ENCODE results near the gene VSTM2L.

VSTM2L gene

DNA sequence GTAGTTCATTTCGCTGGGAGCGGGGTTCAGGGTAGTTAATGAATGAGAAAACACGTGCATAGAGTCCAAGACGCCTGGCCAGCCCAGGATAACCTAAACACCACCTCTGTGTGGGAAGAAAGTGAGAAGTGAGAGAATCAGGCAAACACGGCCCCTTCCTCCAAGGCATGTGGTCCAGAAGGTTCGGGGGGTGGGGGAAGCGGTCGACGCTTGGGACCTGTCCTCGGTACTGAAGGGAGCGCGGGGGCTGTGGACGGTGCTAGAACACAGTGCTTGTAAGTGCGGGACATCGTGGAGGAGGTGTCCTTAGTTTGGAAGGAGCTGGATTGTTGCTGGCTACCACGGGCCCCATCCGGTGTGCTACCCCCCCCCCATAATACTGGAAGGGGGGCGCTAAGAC lies 1.7 kb upstream of the VSTM2L start:
- peak; percentile 22 for DNase-seq

DNA sequence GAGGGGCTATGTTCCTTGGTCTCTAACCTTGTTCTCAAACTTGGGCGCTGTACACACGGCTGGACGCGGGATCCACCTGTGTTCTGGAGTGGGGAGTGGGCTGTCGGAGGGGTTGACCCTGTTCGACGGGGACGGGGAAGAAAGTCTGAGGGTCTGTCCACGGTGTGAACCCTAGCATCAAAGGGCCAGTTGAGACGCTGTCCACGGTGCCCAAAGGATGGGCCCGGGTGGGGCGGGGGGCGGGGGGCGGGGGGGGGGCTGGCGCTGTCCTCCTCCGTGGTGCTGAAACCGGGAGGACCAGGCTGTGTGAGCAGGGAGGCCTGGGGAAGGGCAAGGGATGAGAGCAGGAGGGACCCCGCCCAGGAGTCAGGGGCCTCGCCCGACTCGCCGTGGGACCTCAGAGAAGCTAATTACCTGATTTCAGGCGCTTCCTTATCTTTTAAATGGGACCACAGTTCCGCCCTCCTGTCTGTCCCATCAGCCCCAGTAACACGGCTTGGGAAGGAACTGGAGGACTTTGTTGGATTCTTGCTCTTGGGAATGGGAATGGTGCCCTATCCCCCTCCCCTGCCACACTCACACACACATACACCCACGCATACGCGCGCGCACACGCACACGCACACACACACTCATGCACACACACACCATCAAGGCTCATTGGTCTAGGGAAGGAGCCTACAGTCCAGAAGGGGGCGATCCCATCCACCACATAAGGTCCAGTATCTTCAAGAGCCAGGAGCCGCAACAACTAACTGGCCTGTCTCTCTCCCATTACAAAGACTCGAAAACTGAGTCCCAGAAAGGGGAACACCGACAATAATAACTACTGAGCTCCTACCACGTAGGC lies 1.0 kb upstream of the VSTM2L start:
- peak; percentile 43 for DNase-seq

DNA sequence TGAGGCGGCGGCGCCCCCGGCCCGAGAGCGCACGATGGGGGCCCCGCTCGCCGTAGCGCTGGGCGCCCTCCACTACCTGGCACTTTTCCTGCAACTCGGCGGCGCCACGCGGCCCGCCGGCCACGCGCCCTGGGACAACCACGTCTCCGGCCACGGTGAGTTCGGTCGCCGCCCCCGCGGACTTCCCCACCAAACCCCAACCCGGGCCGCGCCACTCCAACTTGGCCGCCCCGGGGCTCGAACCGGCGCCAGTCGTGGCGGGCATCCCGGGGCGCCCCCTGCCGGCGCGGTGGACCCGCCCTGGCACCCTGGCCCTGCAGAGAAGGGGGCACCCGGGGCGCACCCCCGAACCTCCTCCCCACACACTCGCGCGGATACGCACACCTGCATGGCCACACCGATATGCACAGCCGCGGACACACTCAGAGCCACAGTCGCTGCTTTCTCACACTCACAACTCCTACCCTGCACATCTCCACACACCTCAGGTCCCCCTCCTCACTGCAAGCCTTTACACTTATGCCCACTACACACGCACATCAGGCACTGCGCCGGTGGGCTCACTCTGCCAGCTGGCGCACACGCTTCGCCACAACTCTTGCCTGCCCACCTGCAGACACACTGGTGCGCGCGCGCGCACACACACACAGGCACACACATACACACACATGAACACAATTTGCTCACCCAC lies 535 bp downstream of the VSTM2L start:
- DNase-seq, result no peak

DNA sequence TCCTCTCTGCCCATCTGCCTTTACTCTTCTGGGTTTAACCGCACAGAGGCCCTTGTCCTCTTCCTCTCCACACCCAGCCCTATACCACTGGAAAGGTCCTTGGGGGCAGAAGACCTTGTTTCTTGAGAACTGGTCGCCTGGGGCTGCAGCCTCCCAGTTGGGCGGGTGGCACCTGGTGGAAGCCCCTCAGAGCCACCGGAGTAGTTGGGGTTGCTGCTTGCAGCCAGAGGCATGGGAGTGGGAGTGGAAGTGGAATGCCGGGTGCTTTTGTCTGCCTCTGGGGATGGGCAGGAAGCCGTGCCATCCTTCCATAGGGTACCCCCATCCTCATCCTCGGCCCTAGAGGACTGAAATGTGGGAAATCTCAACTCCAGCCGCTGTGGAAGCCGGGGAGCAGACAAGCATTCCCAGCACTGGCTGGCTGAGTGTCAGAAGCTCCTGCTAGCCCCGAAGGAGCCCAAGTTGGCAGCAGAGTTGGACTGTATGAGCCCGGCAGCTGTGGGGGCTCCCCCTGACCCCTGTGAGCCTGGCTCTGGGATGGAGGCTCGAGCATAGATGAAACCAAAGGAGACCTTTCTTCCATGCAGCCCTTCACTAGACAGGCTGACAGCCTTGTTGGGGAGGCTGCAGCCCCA lies 1.2 kb downstream of the VSTM2L start:
- DNase-seq, result no peak

DNA sequence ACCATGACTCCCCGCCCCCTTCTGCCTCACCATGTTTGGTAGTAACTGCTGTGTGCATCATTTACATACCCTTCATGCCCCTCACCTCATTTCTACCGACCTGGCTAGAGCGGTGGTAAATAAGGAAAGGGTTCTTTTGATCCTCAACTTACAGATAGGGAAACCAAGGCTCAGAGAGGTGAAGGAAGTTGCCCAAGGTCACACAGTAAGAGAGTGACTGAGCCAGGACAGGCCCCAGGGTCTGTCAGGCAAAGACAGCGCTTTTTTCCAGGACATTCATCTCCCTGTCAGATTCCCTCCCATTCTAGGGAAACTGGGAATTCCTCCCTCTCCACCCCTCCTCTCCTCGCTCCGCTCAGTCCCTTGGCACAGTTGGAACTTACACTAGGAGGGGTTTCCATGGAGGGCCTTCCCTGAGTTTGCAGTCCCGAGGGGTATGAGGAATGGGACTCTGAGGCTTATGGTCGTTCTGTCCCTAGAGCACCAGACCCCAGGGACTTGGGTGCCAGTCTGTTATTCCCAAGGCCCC lies 2.0 kb downstream of the VSTM2L start:
- no peak for DNase-seq

DNA sequence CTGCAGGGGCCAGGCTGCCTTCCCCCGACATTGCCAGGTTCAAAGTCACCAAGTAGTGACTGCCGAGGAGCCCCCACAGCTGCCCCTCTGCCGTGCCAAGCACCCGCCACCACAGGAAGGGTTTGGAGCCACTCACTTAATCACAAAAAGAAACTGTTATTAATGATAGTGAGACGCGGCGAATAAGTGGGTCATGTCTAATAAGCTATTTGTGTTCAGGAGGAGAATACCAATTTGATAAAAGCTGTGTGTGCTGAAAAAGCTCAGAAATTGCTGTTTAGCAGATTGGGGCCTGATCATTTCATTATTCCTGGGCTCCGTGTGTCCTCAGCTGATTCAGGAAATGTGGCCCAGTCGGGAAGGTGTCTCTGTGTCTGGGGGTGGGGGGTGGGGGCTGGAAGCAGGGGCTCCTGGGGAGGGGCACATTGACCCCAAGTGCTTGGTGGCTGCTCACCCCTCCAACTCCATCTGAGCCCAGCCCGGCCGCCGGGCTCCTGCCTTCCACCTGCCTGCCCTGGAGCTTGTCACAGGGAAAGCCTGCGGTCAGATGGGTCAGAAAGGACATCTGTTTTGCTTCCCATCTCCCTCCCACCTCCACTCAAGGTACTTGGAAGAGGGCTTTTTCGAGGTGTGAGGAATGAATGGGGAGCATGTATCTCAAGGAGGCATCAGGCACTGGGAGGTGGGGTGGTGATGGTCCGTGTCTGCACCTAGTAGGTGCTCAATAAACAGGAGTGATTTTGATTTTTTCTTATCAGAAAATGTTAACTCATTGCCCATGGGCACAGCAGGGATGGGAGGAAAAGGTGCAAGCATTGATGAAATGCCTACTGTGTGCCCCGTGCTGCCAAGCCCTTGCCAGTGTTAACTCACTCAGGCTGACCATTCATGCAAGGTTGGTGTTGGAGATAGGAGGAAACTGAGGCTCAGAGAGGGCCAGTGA lies 3.0 kb downstream of the VSTM2L start:
- DNase-seq, result no peak

DNA sequence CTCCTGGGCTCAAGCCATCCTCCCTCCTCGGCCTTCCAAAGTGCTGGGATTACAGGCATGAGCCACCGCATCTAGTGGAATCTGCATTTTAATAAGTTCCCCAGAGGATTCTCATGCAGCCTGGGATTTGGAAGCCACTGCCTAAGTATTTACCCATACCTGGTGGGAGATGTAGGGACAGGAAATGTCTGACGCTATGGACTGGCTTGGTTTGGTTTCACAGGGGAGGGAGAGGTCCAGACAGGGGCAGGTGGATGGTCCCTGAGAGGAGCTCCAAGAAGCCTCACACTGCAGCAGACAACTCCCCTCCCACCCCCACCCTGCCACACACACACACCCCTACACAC lies 4.4 kb downstream of the VSTM2L start:
- DNase-seq, result no peak

DNA sequence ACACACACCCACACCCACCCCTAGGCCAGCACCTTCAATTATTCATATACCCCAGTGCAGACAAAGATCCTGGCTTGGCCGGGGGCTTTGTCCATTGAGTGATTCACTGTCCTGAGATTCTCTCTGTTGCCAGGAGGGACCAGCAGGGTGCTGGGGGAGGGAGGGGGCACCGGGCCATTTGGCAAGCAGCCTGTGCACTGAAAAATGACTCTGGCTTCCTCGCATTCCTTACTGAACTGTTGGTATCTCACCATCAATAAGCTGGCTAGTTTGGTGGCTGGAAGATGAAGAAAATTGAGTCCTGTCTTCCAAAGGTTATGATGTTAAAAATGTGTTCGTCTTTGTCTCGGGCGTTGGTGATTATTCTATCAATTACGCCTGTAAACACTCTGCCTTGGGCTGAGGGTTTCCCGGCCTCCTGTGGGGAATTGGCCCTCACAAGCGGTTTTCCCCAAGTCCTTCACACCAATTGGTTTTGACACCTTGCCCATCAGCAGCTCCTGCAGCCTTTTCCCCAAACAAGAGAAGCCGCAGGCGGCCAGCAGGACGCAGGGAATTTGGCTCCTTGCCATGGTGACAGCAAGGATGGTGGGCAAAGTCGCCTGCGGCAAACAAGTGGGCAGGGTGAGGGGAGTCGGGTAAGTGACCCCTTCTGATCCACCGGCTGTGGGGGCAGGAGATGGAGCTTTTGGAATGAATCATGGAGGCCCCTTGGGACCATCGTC lies 4.9 kb downstream of the VSTM2L start:
- DNase-seq, result peak; percentile 77

DNA sequence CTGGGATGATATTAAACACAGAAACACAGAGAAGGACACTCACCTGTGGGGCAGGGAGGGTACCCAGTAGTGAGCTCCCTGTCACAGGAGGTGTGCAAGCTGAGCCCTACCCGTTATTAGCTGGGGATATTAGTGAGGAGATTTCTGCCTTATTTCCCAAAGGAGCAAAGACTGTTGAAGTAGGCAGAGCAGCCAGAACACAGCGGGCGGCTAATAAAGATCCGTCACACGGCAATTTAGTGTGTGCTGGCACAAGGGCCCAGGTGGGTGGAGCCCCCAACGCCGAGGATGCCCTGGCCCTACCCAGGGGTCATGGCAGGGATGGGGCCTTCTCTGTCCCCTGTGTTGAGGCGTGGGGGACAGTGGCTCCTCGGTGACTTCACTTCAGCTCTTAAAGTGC lies 8.3 kb downstream of the VSTM2L start:
- DNase-seq, result no peak

DNA sequence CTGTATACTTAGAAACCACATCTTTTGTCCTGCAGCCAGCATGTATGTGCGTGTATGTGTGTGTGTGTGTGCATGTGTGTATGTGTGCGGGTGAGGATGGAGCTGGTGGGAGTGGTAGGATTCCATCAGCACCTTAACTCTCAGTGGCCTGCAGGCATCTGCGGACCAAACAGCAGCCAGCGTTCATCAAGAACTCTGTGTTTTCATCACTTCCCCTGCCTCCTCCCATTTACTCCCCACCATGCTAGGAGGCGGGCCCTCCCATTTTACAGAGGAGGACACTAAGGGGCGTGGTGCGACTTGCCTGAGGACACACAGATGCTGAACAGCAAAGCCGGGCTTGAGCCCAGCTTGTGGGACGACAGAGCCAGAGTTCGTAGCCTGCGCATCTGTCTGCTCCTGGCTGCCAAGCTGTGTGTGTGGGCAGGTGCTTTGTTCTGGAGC lies 8.9 kb downstream of the VSTM2L start:
- peak; percentile 22 for DNase-seq

DNA sequence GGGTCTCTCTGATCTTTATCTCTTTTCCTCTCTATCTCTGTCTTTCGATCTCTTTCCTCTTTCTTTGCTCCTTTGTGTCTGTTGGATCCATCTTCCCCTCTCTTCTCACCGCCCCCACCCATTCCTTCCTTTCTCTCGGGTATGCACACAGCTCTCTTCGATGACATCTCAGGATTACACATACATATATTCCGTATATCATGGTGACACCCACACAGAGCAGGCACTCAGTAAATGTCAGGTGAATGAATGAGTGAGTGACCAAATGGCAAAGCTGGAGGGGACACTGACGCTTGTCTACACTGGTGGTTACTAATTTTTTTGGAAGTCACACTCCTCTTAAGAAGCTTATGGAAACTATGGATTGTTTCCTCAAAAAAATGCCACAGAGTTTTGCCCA lies 9.9 kb downstream of the VSTM2L start:
- no peak for DNase-seq

DNA sequence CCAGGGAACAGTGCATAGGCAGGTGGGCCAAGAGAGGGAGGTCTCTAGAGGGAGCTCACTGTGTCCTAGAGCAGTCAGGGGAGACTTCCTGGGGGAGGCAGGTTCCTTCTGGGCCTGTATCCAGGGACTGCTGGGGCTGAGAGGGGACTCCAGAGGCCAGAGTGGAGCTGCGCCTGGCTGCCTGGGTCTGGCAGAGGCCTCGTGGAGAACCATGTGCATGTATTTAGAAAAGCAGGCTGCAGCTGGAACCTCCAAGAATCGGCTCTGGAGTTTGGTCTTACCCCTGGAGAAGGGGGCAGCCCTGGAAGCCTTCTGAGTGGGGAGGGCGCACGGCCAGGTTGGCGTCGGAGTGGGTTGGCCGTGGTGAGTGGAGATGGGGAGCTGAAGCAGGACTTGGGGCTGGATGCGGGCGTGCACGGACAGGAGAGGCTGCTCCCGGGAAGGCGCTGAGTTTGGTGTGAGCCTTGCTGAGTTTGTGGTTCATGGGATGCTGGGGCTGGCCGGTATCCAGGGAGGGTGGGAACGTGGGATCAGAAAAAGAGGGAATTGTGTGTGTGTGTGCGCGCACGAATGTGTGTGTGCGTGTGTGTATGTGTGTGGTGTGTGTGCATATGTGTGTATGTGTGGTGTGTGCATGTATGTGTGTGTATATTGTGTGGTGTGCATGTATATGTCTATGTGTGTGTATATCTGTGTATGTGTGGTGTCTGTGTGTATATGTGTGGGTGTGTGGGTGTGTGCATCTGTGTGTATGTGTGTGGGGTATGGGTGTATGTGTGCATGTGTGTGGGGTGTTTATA lies 10.8 kb downstream of the VSTM2L start:
- DNase-seq, result no peak

DNA sequence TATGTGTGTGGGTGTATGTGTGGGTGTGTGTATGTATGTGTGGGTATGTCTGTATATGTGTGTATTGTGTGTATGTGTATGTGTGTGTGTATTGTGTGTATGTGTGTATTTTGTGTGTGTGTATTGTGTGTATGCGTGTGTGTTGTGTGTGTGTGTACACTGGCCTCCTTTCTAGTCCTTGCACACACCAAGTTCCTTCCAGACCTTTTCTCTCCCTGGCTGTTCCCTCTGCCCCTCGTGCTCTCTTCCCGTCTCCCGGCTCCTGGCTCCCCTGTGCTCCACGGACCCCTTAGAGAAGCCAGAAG lies 11.4 kb downstream of the VSTM2L start:
- DNase-seq, result no peak

DNA sequence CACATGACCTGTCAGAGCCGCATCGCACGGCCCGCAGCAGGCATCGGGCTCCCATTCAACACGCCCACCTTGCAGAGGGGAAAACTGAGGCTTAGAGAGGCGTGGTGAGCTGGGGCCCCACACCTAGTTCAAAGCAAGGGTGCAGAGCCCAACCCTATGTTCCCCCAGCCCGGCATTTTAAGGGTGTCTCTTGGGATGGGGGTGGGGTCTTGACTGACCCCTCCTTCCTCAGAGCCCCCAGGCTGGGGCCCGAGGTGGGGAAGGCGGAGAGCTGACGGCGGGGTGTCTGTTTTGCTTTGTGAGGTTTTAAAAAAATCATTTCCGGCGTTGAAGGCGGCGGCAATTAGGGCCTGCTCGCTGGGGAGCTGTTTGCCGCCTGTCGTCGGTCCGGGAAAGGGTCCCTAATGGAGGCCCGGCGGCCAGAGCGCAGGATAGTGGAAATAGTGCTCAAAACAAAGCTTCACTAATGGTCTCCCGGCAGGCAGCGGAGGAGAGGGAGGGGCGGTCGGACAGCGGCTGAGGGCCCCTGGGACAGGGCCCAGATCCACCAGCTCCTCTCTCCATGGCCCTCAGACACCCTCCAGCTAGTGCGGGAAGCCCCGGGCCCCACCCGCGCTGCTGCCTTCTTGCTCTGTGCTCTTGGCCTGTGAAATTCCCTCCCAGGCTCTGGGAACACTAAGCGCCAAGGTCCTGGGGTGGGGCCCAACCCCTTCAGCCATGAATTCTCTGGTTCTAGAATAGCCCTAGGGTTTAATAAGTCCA lies 11.9 kb downstream of the VSTM2L start:
- DNase-seq, result no peak

DNA sequence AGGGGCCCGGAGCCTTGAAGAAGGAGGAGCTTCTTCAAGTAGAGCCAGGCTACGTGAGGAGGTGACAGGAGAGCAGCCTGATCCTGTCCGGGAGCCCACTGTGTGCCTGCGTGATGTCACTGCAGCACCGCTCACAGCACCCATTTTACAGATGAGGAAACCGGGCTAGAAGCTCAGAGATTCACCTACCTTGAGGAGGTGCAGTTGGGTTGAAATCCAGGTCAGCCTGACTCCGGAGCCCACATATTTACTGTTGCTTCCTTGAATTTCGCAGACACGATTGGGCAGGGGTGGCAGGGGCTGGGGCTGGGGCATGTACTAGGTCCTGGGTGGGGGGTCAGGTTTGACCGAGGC lies 12.5 kb downstream of the VSTM2L start:
- no peak for DNase-seq

DNA sequence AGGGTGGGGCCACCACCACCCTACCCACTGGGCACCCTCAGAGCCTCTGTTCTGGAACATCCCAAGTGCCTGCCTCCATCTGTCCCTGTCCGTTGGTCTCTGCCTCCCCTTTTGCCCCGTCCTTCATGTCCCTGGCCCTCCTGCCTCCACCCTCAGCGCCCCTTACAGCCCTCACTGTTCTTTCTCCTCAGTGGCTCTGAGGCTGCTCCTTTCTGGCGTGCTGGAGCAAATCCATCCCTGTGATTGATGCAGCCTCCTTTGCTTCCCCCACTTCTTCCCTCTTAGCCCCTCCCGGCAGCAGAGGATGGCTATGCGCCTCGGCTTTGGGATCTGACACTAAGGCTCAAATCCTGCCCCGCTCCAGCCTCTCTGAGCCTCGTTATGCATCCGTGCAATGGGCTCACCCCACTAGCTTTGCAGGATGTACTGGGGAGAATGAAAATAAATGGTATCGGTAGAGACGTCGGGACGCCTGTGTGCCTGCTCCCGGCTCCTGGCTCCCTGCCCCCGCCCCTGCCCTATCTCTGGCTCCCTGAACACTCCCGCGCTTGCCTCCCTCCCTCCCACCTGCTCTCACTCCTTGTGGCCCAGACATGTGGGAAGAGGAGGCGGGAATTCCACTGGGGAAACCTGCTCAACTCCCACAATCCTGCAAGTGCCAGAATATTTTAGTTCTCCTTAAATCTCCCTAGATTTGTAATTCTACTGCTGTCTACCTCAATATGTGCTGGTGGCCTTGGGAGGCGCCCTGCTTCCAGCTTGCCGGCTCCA lies 13.1 kb downstream of the VSTM2L start:
- no peak for DNase-seq

DNA sequence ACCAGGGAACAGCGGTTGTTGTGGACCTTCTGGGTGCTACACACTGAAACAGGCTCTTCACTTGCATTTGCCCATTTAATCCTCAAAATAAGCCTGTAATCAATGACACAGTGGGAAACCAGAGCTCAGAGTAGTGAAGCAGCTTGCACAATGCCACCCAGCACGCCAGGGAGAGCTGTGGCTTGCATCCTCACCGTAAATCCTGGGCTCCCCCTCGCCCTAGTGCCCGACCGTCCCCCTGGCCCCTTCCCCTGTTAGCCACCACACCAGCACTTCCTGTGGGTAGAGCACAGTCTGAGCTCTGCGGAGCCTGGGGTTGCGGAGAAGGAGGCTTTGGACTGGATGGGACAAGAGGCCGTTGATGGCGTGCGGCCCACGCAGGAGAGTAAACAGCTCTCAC lies 14.5 kb downstream of the VSTM2L start:
- DNase-seq, result no peak

DNA sequence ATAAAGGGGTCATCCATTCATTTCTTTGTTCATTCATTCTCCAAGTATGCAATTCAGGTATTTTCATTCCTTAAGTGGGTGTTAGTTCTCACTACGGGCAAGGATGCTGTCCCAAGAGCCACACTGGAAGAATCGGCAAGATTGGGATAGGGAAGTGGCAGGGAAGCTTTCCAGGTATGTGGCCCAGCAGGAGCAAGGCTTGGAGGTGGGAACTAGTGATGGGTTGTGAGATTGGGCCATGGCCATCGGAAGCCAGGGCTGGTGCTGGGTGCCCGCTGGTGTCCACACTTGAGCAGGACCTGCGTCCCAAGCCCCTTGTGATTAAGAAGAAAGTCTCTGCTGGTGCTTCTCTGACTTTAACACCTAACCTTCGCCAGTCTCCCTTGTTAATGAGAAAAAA lies 15.1 kb downstream of the VSTM2L start:
- DNase-seq, result no peak

DNA sequence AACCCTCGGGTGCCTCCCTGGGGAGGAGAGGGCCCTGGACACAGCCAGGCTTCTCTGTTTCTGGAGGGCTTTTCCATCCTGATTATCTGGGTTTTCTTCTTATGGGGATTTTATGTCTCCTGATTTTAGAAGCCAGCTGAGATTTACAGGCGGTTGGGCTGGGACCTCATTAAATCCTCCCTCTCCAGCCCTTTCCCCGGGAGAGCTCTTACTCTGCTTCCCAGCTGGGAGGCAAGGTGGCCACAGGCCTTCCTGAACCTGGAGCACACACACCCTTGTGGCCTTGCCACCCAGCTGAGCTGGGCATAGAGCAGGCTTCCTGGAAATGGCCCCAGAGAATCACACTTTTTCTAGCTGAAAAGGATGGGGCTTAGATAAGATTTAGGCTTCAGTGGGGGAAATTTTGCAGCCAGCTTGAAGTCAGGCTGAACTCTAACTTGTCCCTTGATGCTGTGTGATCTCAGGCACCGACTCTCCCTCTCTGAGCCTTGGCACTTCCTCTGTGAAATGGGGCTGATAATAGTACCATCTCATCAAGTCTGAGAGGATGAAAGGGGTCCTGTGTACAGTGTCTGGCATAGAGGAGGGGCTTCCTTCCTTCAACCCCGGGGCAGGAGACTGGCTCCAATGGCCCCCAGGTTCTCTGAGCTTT lies 16.6 kb downstream of the VSTM2L start:
- no peak for DNase-seq

Measured in fibroblast of skin of abdomen (primary cell).